ENCODE measurements around the gene ZSCAN22. TPM values are rescaled to one million over a fixed set of nuclear protein-coding genes. Genes with fewer than 3 reads are reported as not detected.

The ZSCAN22 gene
- total and polyA plus RNA-seq, 2 of the 13 experiments (the other 11 are each of a cell fraction or from before 2014, with no cell fraction given), result 2.5 to 3.5 TPM

GRCh38 chr19:58305065-58305931 is 21.5 kb upstream of the ZSCAN22 start, which contains the start of gene ERVK3-1 (continued):
- 0 out of 2 replicates have a peak, but pooled peaks have one; percentile 57 for TF ChIP-seq BRD4 (CRISPR knock-in tag; IDR thresholded peaks at IDR 0.05)
- peak; percentile 96 for TF ChIP-seq SPEN (CRISPR knock-in tag; IDR thresholded peaks at IDR 0.05; ENCODE audit: low read depth)
- TF ChIP-seq ZNF558 (CRISPR knock-in tag; IDR thresholded peaks at IDR 0.05; ENCODE audit: borderline replicate concordance), result 0 out of 2 replicates have a peak, but pooled peaks have one; percentile 13
- peak; percentile 52; the same call in 1 of the 2 replicates for TF ChIP-seq FOSL2 (CRISPR knock-in tag; IDR thresholded peaks at IDR 0.05)
- TF ChIP-seq, protein P1, sequence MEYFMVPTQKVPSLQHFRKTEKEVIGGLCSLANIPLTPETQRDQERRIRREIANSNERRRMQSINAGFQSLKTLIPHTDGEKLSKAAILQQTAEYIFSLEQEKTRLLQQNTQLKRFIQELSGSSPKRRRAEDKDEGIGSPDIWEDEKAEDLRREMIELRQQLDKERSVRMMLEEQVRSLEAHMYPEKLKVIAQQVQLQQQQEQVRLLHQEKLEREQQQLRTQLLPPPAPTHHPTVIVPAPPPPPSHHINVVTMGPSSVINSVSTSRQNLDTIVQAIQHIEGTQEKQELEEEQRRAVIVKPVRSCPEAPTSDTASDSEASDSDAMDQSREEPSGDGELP (IDR thresholded peaks at IDR 0.05; ENCODE audit: borderline replicate concordance, low read depth), result peak; percentile 39; the same call in 1 of the 2 replicates
- peak; percentile 15; the same call in 1 of the 2 replicates for TF ChIP-seq RFXAP (CRISPR knock-in tag; IDR thresholded peaks at IDR 0.05; ENCODE audit: borderline replicate concordance)
- TF ChIP-seq ARID5B (CRISPR knock-in tag; IDR thresholded peaks at IDR 0.05), result peak; percentile 55
- no peak for TF ChIP-seq ZNF383 (CRISPR knock-in tag; IDR thresholded peaks at IDR 0.05; ENCODE audit: borderline replicate concordance)
- TF ChIP-seq BORCS8-MEF2B (CRISPR knock-in tag; IDR thresholded peaks at IDR 0.05), result peak; percentile 87; the same call in 1 of the 2 replicates
- TF ChIP-seq KAT8 (CRISPR knock-in tag; IDR thresholded peaks at IDR 0.05), result peak; percentile 98
- TF ChIP-seq NFATC3 (CRISPR knock-in tag; IDR thresholded peaks at IDR 0.05), result no peak
- TF ChIP-seq, protein P2, sequence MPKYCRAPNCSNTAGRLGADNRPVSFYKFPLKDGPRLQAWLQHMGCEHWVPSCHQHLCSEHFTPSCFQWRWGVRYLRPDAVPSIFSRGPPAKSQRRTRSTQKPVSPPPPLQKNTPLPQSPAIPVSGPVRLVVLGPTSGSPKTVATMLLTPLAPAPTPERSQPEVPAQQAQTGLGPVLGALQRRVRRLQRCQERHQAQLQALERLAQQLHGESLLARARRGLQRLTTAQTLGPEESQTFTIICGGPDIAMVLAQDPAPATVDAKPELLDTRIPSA (CRISPR knock-in tag; IDR thresholded peaks at IDR 0.05; ENCODE audit: borderline replicate concordance), result no peak
- TF ChIP-seq AKAP8 (CRISPR knock-in tag; IDR thresholded peaks at IDR 0.05), result 0 out of 2 replicates have a peak, but pooled peaks have one; percentile 68
- no peak for TF ChIP-seq SATB2 (CRISPR knock-in tag; IDR thresholded peaks at IDR 0.05)
- no peak for TF ChIP-seq PHB2 (IDR thresholded peaks at IDR 0.05; ENCODE audit: partially characterized antibody)
- no peak for TF ChIP-seq ADNP (CRISPR knock-in tag; IDR thresholded peaks at IDR 0.05)
- peak; percentile 77 for TF ChIP-seq CREB1 (IDR thresholded peaks at IDR 0.05)
- peak; percentile 93 for TF ChIP-seq CREB1 (CRISPR knock-in tag; IDR thresholded peaks at IDR 0.05)
- peak; percentile 81; the same call in 1 of the 2 replicates for TF ChIP-seq SMYD3 (CRISPR knock-in tag; IDR thresholded peaks at IDR 0.05)
- TF ChIP-seq SALL2 (CRISPR knock-in tag; IDR thresholded peaks at IDR 0.05), result peak; percentile 94
- TF ChIP-seq SRF (IDR thresholded peaks at IDR 0.05; ENCODE audit: low read depth, low read length), result peak; percentile 39; the same call in 1 of the 2 replicates
- TF ChIP-seq SOX5 (CRISPR knock-in tag; IDR thresholded peaks at IDR 0.05; ENCODE audit: borderline replicate concordance), result peak; percentile 39; the same call in 1 of the 2 replicates
- TF ChIP-seq, protein P3, sequence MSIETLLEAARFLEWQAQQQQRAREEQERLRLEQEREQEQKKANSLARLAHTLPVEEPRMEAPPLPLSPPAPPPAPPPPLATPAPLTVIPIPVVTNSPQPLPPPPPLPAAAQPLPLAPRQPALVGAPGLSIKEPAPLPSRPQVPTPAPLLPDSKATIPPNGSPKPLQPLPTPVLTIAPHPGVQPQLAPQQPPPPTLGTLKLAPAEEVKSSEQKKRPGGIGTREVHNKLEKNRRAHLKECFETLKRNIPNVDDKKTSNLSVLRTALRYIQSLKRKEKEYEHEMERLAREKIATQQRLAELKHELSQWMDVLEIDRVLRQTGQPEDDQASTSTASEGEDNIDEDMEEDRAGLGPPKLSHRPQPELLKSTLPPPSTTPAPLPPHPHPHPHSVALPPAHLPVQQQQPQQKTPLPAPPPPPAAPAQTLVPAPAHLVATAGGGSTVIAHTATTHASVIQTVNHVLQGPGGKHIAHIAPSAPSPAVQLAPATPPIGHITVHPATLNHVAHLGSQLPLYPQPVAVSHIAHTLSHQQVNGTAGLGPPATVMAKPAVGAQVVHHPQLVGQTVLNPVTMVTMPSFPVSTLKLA (IDR thresholded peaks at IDR 0.05), result peak; percentile 58; the same call in 1 of the 2 replicates
- TF ChIP-seq ZNF678 (CRISPR knock-in tag; IDR thresholded peaks at IDR 0.05), result no peak
